Endodermal cell (in vitro differentiated cells): Measurements from ENCODE around the gene SNX17. TPM values are rescaled to one million over a fixed set of nuclear protein-coding genes. Genes with fewer than 3 reads are reported as not detected.
"Not testable (repeated sequence)": the region's sequence is repeated elsewhere in the genome, so short reads cannot be mapped to it uniquely, and the experiment has no call there.

Experiments used
- DNase-seq: peaks from one replicate; pipeline ENCODE4 v3.0.0-alpha.2; 2017
- H3K27ac ChIP-seq: 2 replicates; pipeline ENCODE4 v1.5.1; 2013; ENCODE audit warnings: mild to moderate bottlenecking, low read depth, low read length, moderate library complexity
- H3K27me3 ChIP-seq: 2 replicates; pipeline ENCODE4 v1.6.1; 2013; ENCODE audit warnings: mild to moderate bottlenecking, low read length, moderate library complexity; ENCODE audit not compliant: insufficient read depth, control insufficient read depth, poor library complexity, severe bottlenecking
- H3K36me3 ChIP-seq: 2 replicates; pipeline ENCODE4 v1.7.0; 2013; ENCODE audit warnings: mild to moderate bottlenecking, low read length, moderate library complexity; ENCODE audit not compliant: control insufficient read depth, insufficient read depth
- H3K4me1 ChIP-seq: one replicate; pipeline ENCODE4 v1.7.0; 2013; ENCODE audit warnings: low read length; ENCODE audit not compliant: control insufficient read depth, insufficient read depth
- H3K4me3 ChIP-seq: 2 replicates; pipeline ENCODE4 v1.5.1; 2013; ENCODE audit warnings: mild to moderate bottlenecking, low read length, moderate library complexity
- H3K9ac ChIP-seq: 2 replicates; pipeline ENCODE4 v1.6.1; 2013; ENCODE audit warnings: mild to moderate bottlenecking, low read length, moderate library complexity; ENCODE audit not compliant: poor library complexity, severe bottlenecking; ENCODE audit errors: extremely low read depth
- H3K9me3 ChIP-seq: 2 replicates; pipeline ENCODE4 v1.6.1; 2013; ENCODE audit warnings: mild to moderate bottlenecking, low read length, moderate library complexity; ENCODE audit not compliant: control insufficient read depth
- H3K27ac Mint-ChIP-seq: 2 replicates; pipeline ENCODE4 v1.8.0; 2020; ENCODE audit warnings: mixed read lengths
- H3K27me3 Mint-ChIP-seq: 2 replicates; pipeline ENCODE4 v1.8.0; 2021; ENCODE audit warnings: mild to moderate bottlenecking, mixed read lengths; ENCODE audit not compliant: insufficient read depth
- H3K36me3 Mint-ChIP-seq: 2 replicates; pipeline ENCODE4 v1.8.0; 2020; ENCODE audit warnings: low read depth, mixed read lengths
- H3K4me1 Mint-ChIP-seq: 2 replicates; pipeline ENCODE4 v1.8.0; 2020; ENCODE audit warnings: mixed read lengths
- H3K4me3 Mint-ChIP-seq: 2 replicates; pipeline ENCODE4 v1.8.0; 2020; ENCODE audit warnings: mild to moderate bottlenecking, moderate library complexity, mixed read lengths
- H3K9me3 Mint-ChIP-seq: 2 replicates; pipeline ENCODE4 v1.8.0; 2020; ENCODE audit warnings: mild to moderate bottlenecking, mixed read lengths
- WGBS, 2 experiments: methylation state at CpG; one replicate each; pipeline versions ENCODE4 v1.1.5 to v1.1.7; 2013; ENCODE audit warnings: missing lambda C conversion rate in 2 of 2, mixed read lengths in 1 of 2; ENCODE audit not compliant: insufficient coverage in 1 of 2, insufficient read length in 1 of 2; 5-methylcytosine and 5-hydroxymethylcytosine counted together
- total RNA-seq, 2 donors: library from RNA; stranded (reverse); fragmentation: NEBNext Ultra II Directional in 1 of 2; extraction: Animal tissue kit (Norgen Biotek cat#: 25700) in 1 of 2; gene quantifications; 2 replicates in 1 of 2; 3 replicates in 1 of 2; pipeline ENCODE4 v1.2.1, GENCODE V29; 2021
- TF ChIP-seq, protein P1 (sequence below): fragments of 200-600 bp; sonication (generic); conservative IDR thresholded peaks from 2 replicates; pipeline ENCODE4 v1.5.0; 2021; ENCODE audit warnings: antibody characterized with exemption, mild to moderate bottlenecking

The SNX17 gene
- total RNA-seq, 2 donors from 2014 or later = 81.2 to 92.6 TPM

DNA sequence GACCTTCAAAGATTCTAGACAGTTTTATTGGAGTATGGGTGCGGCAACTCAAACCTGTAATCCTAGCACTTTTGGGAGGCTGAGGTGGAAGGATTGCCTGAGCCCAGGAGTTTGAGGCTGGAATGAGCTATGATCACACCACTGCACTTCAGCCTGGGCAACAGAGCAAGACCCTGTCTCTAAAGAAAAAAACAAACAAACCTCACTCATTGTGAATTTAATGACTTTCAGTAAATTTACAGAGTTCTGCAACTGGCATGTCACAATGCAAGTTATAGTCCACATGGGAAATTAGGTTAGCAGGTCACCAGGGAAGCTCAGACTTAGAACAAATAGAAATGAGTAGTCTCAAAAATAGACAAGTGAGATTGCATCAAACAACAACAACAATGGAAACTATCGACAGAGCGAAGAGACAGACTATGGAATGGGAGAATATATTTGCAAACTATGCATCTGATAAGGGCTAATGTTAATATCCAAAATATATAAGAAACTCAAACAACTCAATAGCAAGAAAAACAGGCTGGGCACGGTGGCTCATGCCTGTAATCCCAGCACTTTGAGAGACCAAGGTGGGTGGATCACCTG is 51.3 kb downstream of the SNX17 start:
- Histone ChIP-seq H3K9me3 (no peaks in the 10 kb centered on the region), H3K27me3 (no peaks in the 10 kb centered on the region), H3K9ac (no peak overlapping the region), H3K4me3 (no peak overlapping the region), H3K36me3 (no peaks in the 10 kb centered on the region), H3K27ac (no peak overlapping the region), H3K4me1 (no peaks in the 10 kb centered on the region)
- Mint-ChIP-seq H3K4me1 (no peaks in the 10 kb centered on the region), H3K9me3 (no peaks in the 10 kb centered on the region), H3K27ac (no peak overlapping the region), H3K4me3 (no peak overlapping the region), H3K36me3 (no peaks in the 10 kb centered on the region), H3K27me3 (peaks cover 2% of the 10 kb centered on the region)
- no peak for DNase-seq
- TF ChIP-seq, protein P1, sequence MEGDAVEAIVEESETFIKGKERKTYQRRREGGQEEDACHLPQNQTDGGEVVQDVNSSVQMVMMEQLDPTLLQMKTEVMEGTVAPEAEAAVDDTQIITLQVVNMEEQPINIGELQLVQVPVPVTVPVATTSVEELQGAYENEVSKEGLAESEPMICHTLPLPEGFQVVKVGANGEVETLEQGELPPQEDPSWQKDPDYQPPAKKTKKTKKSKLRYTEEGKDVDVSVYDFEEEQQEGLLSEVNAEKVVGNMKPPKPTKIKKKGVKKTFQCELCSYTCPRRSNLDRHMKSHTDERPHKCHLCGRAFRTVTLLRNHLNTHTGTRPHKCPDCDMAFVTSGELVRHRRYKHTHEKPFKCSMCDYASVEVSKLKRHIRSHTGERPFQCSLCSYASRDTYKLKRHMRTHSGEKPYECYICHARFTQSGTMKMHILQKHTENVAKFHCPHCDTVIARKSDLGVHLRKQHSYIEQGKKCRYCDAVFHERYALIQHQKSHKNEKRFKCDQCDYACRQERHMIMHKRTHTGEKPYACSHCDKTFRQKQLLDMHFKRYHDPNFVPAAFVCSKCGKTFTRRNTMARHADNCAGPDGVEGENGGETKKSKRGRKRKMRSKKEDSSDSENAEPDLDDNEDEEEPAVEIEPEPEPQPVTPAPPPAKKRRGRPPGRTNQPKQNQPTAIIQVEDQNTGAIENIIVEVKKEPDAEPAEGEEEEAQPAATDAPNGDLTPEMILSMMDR = no peak
- WGBS, 2 experiments = 94% methylated on average over 4 of the region's 4 CpGs; no CpG with 5 or more reads in 1 of the 2 experiments

DNA sequence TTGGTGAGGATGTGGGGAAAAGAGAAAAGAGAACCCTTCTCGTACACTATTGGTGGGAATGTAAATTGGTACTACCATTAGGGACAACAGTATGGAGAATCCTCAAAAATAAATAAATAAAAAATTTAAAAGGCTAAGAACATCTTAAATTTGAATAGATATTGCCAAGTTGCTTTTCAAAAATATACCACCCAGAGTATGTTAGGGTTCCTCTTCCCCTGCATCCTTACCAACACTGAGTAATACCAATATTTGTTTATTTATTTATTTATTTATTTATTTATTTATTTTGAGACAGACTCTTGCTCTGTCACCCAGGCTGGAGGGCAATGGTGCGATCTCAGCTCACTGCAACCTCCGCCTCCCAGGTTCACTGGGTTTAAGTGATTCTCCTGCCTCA is 52.5 kb downstream of the SNX17 start:
- TF ChIP-seq, protein P1 = no peak
- H3K27me3 Mint-ChIP-seq = peaks cover 2% of the 10 kb centered on the region
- no peak overlapping the region for H3K27ac ChIP-seq
- H3K27ac Mint-ChIP-seq = no peak overlapping the region
- no peak for DNase-seq
- no peak overlapping the region for H3K4me3 ChIP-seq
- WGBS, 2 experiments = 94% methylated on average over 3 of the region's 3 CpGs; no CpG with 5 or more reads in 1 of the 2 experiments
- H3K9me3 ChIP-seq = no peaks in the 10 kb centered on the region
- H3K4me1 ChIP-seq = no peaks in the 10 kb centered on the region
- no peaks in the 10 kb centered on the region for H3K36me3 ChIP-seq
- peaks cover 5% of the 10 kb centered on the region for H3K4me1 Mint-ChIP-seq
- H3K36me3 Mint-ChIP-seq = no peaks in the 10 kb centered on the region
- H3K9me3 Mint-ChIP-seq = no peaks in the 10 kb centered on the region
- no peaks in the 10 kb centered on the region for H3K27me3 ChIP-seq
- H3K9ac ChIP-seq = no peak overlapping the region
- H3K4me3 Mint-ChIP-seq = no peak overlapping the region

DNA sequence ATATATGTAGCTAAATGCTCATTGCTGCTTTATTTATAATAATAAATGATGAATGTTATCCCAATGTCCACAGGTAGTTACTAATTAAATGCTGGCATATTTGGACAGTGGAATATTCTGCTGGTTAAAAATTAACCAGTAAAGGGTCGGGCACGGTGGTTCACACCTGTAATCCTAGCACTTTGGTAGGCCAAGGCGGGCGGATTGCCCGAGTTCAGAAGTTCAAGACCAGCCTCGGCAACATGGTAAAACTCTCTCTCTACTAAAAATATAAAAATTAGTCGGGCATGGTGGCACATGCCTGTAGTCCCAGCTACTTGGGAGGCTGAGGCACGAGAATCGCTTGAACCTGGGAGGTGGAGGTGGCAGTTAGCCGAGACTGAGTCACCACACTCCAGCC is 54.6 kb downstream of the SNX17 start:
- not testable (repeated sequence) for DNase-seq, H3K27me3 Mint-ChIP-seq, H3K36me3 ChIP-seq, H3K27ac Mint-ChIP-seq, H3K9me3 Mint-ChIP-seq, H3K9ac ChIP-seq, H3K4me1 ChIP-seq, H3K27ac ChIP-seq, H3K27me3 ChIP-seq, H3K4me3 Mint-ChIP-seq, H3K36me3 Mint-ChIP-seq, H3K9me3 ChIP-seq, H3K4me3 ChIP-seq
- peaks cover 12% of the 10 kb centered on the region for H3K4me1 Mint-ChIP-seq
- WGBS, 2 experiments = 84 to 96% methylated on average over 7 to 10 of the region's 10 CpGs

Other genes starting within 250 kb of the SNX17 start
- gene ABHD1, start 246.8 kb upstream of the SNX17 start, total RNA-seq = 1 to 10 TPM in 1 of 2 donors, under 1 TPM in 1; 0.29 to 1.0 TPM
- gene PREB, start 236.0 kb upstream of the SNX17 start, total RNA-seq = 10 to 100 TPM; 50.5 to 53.5 TPM
- gene PRR30, start 231.2 kb upstream of the SNX17 start, total RNA-seq = not detected
- not detected for gene TCF23, start 221.6 kb upstream of the SNX17 start, total RNA-seq
- 100 to 1,000 TPM; 101 to 140 TPM for gene ATRAID, start 158.6 kb upstream of the SNX17 start, total RNA-seq
- 100 to 1,000 TPM; 115 to 125 TPM for gene SLC5A6, start 158.3 kb upstream of the SNX17 start, total RNA-seq
- gene CAD, start 153.2 kb upstream of the SNX17 start, total RNA-seq = 100 to 1,000 TPM; 120 to 127 TPM
- 1 to 10 TPM; 1.5 to 2.8 TPM for gene SLC30A3, start 107.6 kb upstream of the SNX17 start, total RNA-seq
- under 1 TPM in 1 of 2 donors, not detected in 1; 0.49 TPM for gene DNAJC5G, start 95.2 kb upstream of the SNX17 start, total RNA-seq
- gene TRIM54, start 88.2 kb upstream of the SNX17 start, total RNA-seq = 1 to 10 TPM in 1 of 2 donors, under 1 TPM in 1; 0.86 to 2.2 TPM
- under 1 TPM; 0.59 to 0.75 TPM for gene UCN, start 62.2 kb upstream of the SNX17 start, total RNA-seq
- gene MPV17, start 47.5 kb upstream of the SNX17 start, total RNA-seq = 10 to 100 TPM; 46.6 to 59.6 TPM
- 100 to 1,000 TPM; 105 to 120 TPM for gene GTF3C2, start 13.9 kb upstream of the SNX17 start, total RNA-seq
- gene EIF2B4, start 278 bp upstream of the SNX17 start, total RNA-seq = 10 to 100 TPM; 56.7 to 58.6 TPM
- gene ZNF513, start 10.1 kb downstream of the SNX17 start, total RNA-seq = 10 to 100 TPM; 30.7 to 32.5 TPM
- 100 to 1,000 TPM; 124 to 125 TPM for gene PPM1G, start 39.0 kb downstream of the SNX17 start, total RNA-seq
- gene NRBP1, start 58.0 kb downstream of the SNX17 start, total RNA-seq = 100 to 1,000 TPM; 141 to 153 TPM
- 10 to 100 TPM; 27.0 to 29.7 TPM for gene KRTCAP3, start 71.8 kb downstream of the SNX17 start, total RNA-seq
- 10 to 100 TPM; 30.1 to 31.3 TPM for gene IFT172, start 119.1 kb downstream of the SNX17 start, total RNA-seq
- gene FNDC4, start 124.6 kb downstream of the SNX17 start, total RNA-seq = 10 to 100 TPM; 11.6 to 14.6 TPM
- gene GCKR, start 126.2 kb downstream of the SNX17 start, total RNA-seq = 1 to 10 TPM; 1.6 to 1.8 TPM
- gene ZNF512, start 212.4 kb downstream of the SNX17 start, total RNA-seq = 10 to 100 TPM; 29.3 to 36.7 TPM